ENCODE results near the gene SLC12A5. TPM values are rescaled to one million over a fixed set of nuclear protein-coding genes. Genes with fewer than 3 reads are reported as not detected.

The SLC12A5 gene
- polyA plus RNA-seq, 10 donors, result 0.29 to 1.5 (median 0.81) TPM

- no peak for DNase-seq
Observed at GRCh38 chr20:46006022-46006705, 22.9 kb upstream of the SLC12A5 start.

GRCh38 chr20:46006964-46007363, 22.1 kb upstream of the SLC12A5 start:
- no peak for DNase-seq

GRCh38 chr20:46007671-46008070, 21.3 kb upstream of the SLC12A5 start:
- no peak for DNase-seq

GRCh38 chr20:46009816-46010215, 19.2 kb upstream of the SLC12A5 start:
- no peak for DNase-seq

GRCh38 chr20:46010491-46011391, 18.3 kb upstream of the SLC12A5 start:
- no peak for DNase-seq

GRCh38 chr20:46011631-46012482, 17.2 kb upstream of the SLC12A5 start:
- DNase-seq, result no peak

- DNase-seq, result no peak
Observed at GRCh38 chr20:46012921-46013320, 16.1 kb upstream of the SLC12A5 start.

GRCh38 chr20:46013322-46013828, 15.6 kb upstream of the SLC12A5 start:
- no peak for DNase-seq

GRCh38 chr20:46013829-46014516, 15.0 kb upstream of the SLC12A5 start:
- peak in 1 of 3 donors; percentile 32 for DNase-seq

GRCh38 chr20:46014517-46015396, 14.3 kb upstream of the SLC12A5 start:
- no peak for DNase-seq

- DNase-seq, result no peak
Observed at GRCh38 chr20:46017272-46017671, 11.7 kb upstream of the SLC12A5 start.

- no peak for DNase-seq
Observed at GRCh38 chr20:46018112-46018511, 10.9 kb upstream of the SLC12A5 start.

- DNase-seq, result no peak
Observed at GRCh38 chr20:46018611-46019010, 10.4 kb upstream of the SLC12A5 start.

- no peak for DNase-seq
Observed at GRCh38 chr20:46020555-46020954, 8.5 kb upstream of the SLC12A5 start.

GRCh38 chr20:46021361-46022359, 7.4 kb upstream of the SLC12A5 start:
- DNase-seq, result no peak

- DNase-seq, result no peak
Observed at GRCh38 chr20:46022411-46023147, 6.4 kb upstream of the SLC12A5 start.

GRCh38 chr20:46023148-46023484, 5.9 kb upstream of the SLC12A5 start:
- DNase-seq, result no peak

GRCh38 chr20:46023999-46024398, 5.0 kb upstream of the SLC12A5 start:
- no peak for DNase-seq
